Trophoblast cell (in vitro differentiated cells and primary cell): ENCODE measurements around the gene TTLL8.
"Not testable (repeated sequence)": the region's sequence is repeated elsewhere in the genome, so short reads cannot be mapped to it uniquely, and the experiment has no call there.

Experiments used
- DNase-seq, 2 donors: peaks; one replicate each; pipeline ENCODE4 v3.0.0-alpha.2; 2016
- H2AFZ ChIP-seq: 2 replicates; pipeline ENCODE4 v1.6.1; 2013; ENCODE audit warnings: low read length, moderate library complexity, mild to moderate bottlenecking; ENCODE audit not compliant: insufficient read depth, poor library complexity
- H2AK5ac ChIP-seq: 2 replicates; pipeline ENCODE4 v1.6.1; 2013; ENCODE audit warnings: mild to moderate bottlenecking, low read length
- H2BK120ac ChIP-seq: 2 replicates; pipeline ENCODE4 v1.6.1; 2013; ENCODE audit warnings: low read length, mild to moderate bottlenecking, moderate library complexity; ENCODE audit not compliant: insufficient read depth, poor library complexity
- H2BK12ac ChIP-seq: 2 replicates; pipeline ENCODE4 v1.6.1; 2013; ENCODE audit warnings: mild to moderate bottlenecking, low read length, moderate library complexity
- H2BK5ac ChIP-seq: 2 replicates; pipeline ENCODE4 v1.6.1; 2013; ENCODE audit warnings: low read length, low read depth, moderate library complexity, mild to moderate bottlenecking; ENCODE audit not compliant: poor library complexity
- H3K14ac ChIP-seq: 2 replicates; pipeline ENCODE4 v1.6.1; 2013; ENCODE audit warnings: mild to moderate bottlenecking, low read length
- H3K18ac ChIP-seq: 2 replicates; pipeline ENCODE4 v1.6.1; 2013; ENCODE audit warnings: mild to moderate bottlenecking, low read length
- H3K23ac ChIP-seq: 2 replicates; pipeline ENCODE4 v1.6.1; 2013; ENCODE audit warnings: low read length
- H3K27ac ChIP-seq: 2 replicates; pipeline ENCODE4 v1.5.1; 2013; ENCODE audit warnings: low read depth, mild to moderate bottlenecking, inconsistent platforms, low read length, moderate library complexity
- H3K27me3 ChIP-seq: 2 replicates; pipeline ENCODE4 v1.6.1; 2013; ENCODE audit warnings: inconsistent platforms, mild to moderate bottlenecking, low read length, moderate library complexity; ENCODE audit not compliant: insufficient read depth
- H3K36me3 ChIP-seq, 2 experiments: 1 replicate in 1 of 2; 2 replicates in 1 of 2; pipeline ENCODE4 v1.6.1; 2013; ENCODE audit warnings: low read length in 2 of 2, mild to moderate bottlenecking in 2 of 2, moderate library complexity in 1 of 2; ENCODE audit not compliant: insufficient read depth in 2 of 2, control insufficient read depth in 1 of 2
- H3K4ac ChIP-seq: 2 replicates; pipeline ENCODE4 v1.6.1; 2013; ENCODE audit warnings: low read depth, mild to moderate bottlenecking, low read length, moderate library complexity
- H3K4me1 ChIP-seq, 2 experiments: 1 replicate in 1 of 2; 2 replicates in 1 of 2; pipeline ENCODE4 v1.6.1; 2013; ENCODE audit warnings: low read length in 2 of 2, mild to moderate bottlenecking in 2 of 2, moderate library complexity in 1 of 2; ENCODE audit not compliant: insufficient read depth in 2 of 2, control insufficient read depth in 1 of 2
- H3K4me2 ChIP-seq: 2 replicates; pipeline ENCODE4 v1.6.1; 2013; ENCODE audit warnings: inconsistent platforms, mild to moderate bottlenecking, low read length, moderate library complexity
- H3K4me3 ChIP-seq: 2 replicates; pipeline ENCODE4 v1.5.1; 2013; ENCODE audit warnings: mild to moderate bottlenecking, low read depth, low read length, inconsistent platforms
- H3K79me1 ChIP-seq: one replicate; pipeline ENCODE4 v1.6.1; 2013; ENCODE audit warnings: low read length
- H3K79me2 ChIP-seq: 2 replicates; pipeline ENCODE4 v1.6.1; 2013; ENCODE audit warnings: low read length, mild to moderate bottlenecking; ENCODE audit not compliant: control insufficient read depth, insufficient read depth, poor library complexity
- H3K9ac ChIP-seq: 2 replicates; pipeline ENCODE4 v1.6.1; 2013; ENCODE audit warnings: mild to moderate bottlenecking, low read length
- H3K9me3 ChIP-seq: 2 replicates; pipeline ENCODE4 v1.6.1; 2013; ENCODE audit warnings: low read depth, mild to moderate bottlenecking, control low read depth, inconsistent platforms, low read length; ENCODE audit not compliant: insufficient read depth
- H4K12ac ChIP-seq: 2 replicates; pipeline ENCODE4 v1.6.1; 2013; ENCODE audit warnings: low read depth, mild to moderate bottlenecking, low read length, moderate library complexity
- H4K8ac ChIP-seq: 2 replicates; pipeline ENCODE4 v1.6.1; 2013; ENCODE audit warnings: low read depth, mild to moderate bottlenecking, low read length, moderate library complexity
- H4K91ac ChIP-seq: one replicate; pipeline ENCODE4 v1.6.1; 2013; ENCODE audit warnings: low read depth, mild to moderate bottlenecking, low read length, moderate library complexity
- WGBS: extraction: QIAGEN DNeasy Blood & Tissue Kit; methylation state at CpG from one replicate; pipeline ENCODE4 v1.1.7; 2013; ENCODE audit warnings: missing lambda C conversion rate; ENCODE audit not compliant: insufficient read length, insufficient coverage; ENCODE audit errors: extremely low coverage; 5-methylcytosine and 5-hydroxymethylcytosine counted together

Gene TTLL8

DNA sequence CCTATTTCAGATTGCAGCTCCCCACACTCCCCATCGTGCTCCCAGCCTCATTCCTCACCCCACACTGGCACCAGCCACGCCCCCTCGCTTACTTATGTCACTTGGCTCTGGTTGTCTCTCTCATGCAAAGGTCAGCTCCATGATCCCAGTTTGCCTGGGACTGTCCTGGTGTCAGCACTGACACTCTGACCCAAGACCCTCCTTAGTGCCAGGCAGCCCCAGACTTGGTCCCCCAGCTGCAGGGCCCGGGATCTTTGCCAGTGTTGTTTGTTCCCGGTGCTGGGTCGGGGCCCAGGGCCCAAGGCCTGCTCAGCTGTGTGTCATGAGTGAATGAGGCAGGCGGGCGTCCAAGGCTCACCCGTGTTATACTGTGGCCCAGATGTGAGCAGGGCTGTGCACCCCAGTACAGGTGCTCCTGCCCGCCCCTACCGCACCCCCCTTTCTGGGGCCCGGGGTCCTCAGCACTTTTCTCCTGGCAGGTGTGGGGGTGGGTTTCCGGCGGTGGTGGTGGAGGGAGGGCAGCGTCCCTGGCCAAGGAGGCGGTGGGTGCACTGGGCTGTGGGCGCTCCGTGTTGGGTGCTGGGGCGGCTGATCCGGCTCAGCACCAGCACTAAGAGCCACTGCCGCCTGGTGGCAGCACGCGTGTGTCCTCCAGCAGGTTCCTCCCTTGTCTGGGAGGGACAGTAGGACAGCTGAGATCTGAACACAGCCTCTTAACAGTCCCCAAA, 65.0 kb downstream of the TTLL8 start:
- DNase-seq: peak; percentile 26 to 62
- no peak overlapping the region for H4K91ac ChIP-seq
- peaks cover 24% of the 10 kb centered on the region for H3K9me3 ChIP-seq
- no peak overlapping the region for H3K23ac ChIP-seq
- no peaks in the 10 kb centered on the region for H3K79me1 ChIP-seq
- no peak overlapping the region for H2BK12ac ChIP-seq
- H3K4me1 ChIP-seq: no peaks in the 10 kb centered on the region
- no peak overlapping the region for H2BK5ac ChIP-seq
- WGBS: no CpG with 5 or more reads among the region's 23 CpGs
- H2BK120ac ChIP-seq: no peak overlapping the region
- no peak overlapping the region for H3K4me2 ChIP-seq
- H3K27me3 ChIP-seq: no peaks in the 10 kb centered on the region
- no peak overlapping the region for H4K8ac ChIP-seq
- H3K79me2 ChIP-seq: no peaks in the 10 kb centered on the region
- no peak overlapping the region for H2AK5ac ChIP-seq
- H3K9ac ChIP-seq: no peak overlapping the region
- H3K27ac ChIP-seq: no peak overlapping the region
- H3K18ac ChIP-seq: no peak overlapping the region
- H2AFZ ChIP-seq: no peak overlapping the region
- no peak overlapping the region for H3K4me3 ChIP-seq
- H4K12ac ChIP-seq: no peak overlapping the region
- no peak overlapping the region for H3K14ac ChIP-seq
- H3K36me3 ChIP-seq: no peaks in the 10 kb centered on the region
- H3K4ac ChIP-seq: no peak overlapping the region

DNA sequence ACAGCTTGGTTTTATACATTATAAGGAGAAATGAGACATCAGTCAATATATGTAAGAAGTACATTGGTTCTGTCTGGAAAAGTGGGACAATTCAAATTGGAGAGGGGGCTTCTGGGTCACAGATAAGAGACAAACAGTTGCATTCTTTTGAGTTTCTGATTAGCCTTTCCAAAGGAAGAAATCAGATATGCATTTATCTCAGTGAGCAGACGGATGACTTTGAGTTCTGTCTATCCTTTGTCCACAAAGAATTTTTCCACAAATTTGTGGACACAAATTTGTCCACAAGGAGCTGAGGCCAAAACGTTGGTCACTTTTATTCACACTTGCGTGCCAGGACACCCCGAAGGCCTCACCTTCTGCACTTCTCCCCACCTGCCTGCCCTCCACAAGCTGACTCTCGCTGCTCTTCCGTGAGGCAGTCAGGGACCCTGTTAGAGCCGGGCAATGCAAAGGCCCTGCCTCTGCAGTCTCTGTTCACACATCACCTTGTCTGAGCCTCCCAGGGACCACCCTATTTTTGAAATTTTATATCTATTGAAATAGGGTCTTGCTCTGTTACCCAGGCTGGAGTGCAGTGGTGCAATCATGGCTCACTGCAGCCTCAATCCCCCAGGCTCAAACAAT, 66.1 kb downstream of the TTLL8 start:
- Histone ChIP-seq H3K14ac (no peak overlapping the region), H2BK120ac (no peak overlapping the region), H4K91ac (no peak overlapping the region), H3K4me2 (no peak overlapping the region), H3K18ac (no peak overlapping the region), H2AK5ac (no peak overlapping the region), H3K4me1 (no peaks in the 10 kb centered on the region), H4K12ac (no peak overlapping the region), H2BK12ac (no peak overlapping the region), H3K27me3 (no peaks in the 10 kb centered on the region), H3K9me3 (peaks cover 22% of the 10 kb centered on the region), H3K79me2 (no peaks in the 10 kb centered on the region), H3K4ac (no peak overlapping the region), H3K23ac (no peak overlapping the region), H3K79me1 (no peaks in the 10 kb centered on the region), H4K8ac (no peak overlapping the region), H2AFZ (no peak overlapping the region), H3K4me3 (no peak overlapping the region), H2BK5ac (no peak overlapping the region), H3K27ac (no peak overlapping the region), H3K36me3 (no peaks in the 10 kb centered on the region), H3K9ac (no peak overlapping the region)
- no CpG with 5 or more reads among the region's 7 CpGs for WGBS
- DNase-seq: no peak

DNA sequence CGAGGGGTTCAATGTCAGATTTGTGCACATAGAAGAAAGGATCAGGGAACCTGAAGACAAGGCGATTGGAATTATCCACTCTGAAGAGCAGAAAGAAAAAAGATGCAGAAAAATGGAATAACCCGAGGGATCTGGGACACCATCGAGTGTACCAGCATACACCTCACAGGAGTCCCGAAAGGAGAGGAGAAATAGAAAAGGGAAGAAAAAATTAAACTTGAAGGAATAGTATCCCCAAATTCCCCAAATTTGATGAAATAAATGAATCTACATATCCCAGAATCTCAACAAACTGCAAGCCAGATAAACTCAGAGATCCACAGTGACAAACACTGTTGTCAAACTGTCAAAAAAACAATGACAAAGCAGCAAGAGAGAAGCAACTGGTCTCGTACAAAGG, 66.9 kb downstream of the TTLL8 start:
- Histone ChIP-seq H3K23ac (no peak overlapping the region), H3K79me1 (no peaks in the 10 kb centered on the region), H3K27me3 (no peaks in the 10 kb centered on the region), H3K79me2 (no peaks in the 10 kb centered on the region), H3K27ac (no peak overlapping the region), H3K36me3 (no peaks in the 10 kb centered on the region), H2BK120ac (no peak overlapping the region), H2BK5ac (no peak overlapping the region), H3K4me3 (no peak overlapping the region), H2BK12ac (no peak overlapping the region), H3K9ac (no peak overlapping the region), H3K14ac (no peak overlapping the region), H3K18ac (no peak overlapping the region), H4K8ac (no peak overlapping the region), H3K9me3 (peaks cover 22% of the 10 kb centered on the region), H3K4me1 (no peaks in the 10 kb centered on the region), H3K4me2 (no peak overlapping the region), H3K4ac (no peak overlapping the region), H2AFZ (no peak overlapping the region), H2AK5ac (no peak overlapping the region), H4K91ac (no peak overlapping the region), H4K12ac (no peak overlapping the region)
- WGBS: no CpG with 5 or more reads among the region's 6 CpGs
- DNase-seq: no peak

DNA sequence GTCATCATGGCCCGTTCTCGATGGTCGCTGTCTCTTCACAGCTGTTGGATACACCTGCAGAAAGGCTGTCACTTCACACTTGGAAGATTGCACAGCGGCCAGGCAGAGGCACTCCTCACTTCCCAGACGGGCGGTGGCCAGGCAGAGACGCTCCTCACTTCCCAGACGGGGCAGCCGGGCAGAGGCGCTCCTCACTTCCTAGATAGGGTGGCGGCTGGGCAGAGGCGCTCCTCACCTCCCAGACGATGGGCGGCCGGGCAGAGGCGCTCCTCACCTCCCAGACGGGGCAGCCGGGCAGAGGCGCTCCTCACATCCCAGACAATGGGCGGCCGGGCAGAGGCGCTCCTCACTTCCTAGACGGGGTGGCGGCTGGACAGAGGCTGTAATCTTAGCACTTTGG, 68.3 kb downstream of the TTLL8 start:
- WGBS: no CpG with 5 or more reads among the region's 24 CpGs
- H2AFZ ChIP-seq, H3K14ac ChIP-seq, H2BK12ac ChIP-seq, H3K4me2 ChIP-seq, H3K36me3 ChIP-seq, H3K27me3 ChIP-seq, H3K4me3 ChIP-seq, H3K27ac ChIP-seq, H4K91ac ChIP-seq, H3K9ac ChIP-seq, H2BK5ac ChIP-seq, H3K4me1 ChIP-seq, H2AK5ac ChIP-seq, H3K79me2 ChIP-seq, H3K79me1 ChIP-seq, H3K23ac ChIP-seq, H3K18ac ChIP-seq, H4K12ac ChIP-seq, DNase-seq, H4K8ac ChIP-seq, H3K4ac ChIP-seq, H2BK120ac ChIP-seq: not testable (repeated sequence)
- peaks cover 22% of the 10 kb centered on the region for H3K9me3 ChIP-seq
